Uterus (tissue), 2 donors: ENCODE data around the gene C17orf114.
"Not testable (repeated sequence)": the region's sequence is repeated elsewhere in the genome, so short reads cannot be mapped to it uniquely, and the experiment has no call there.

Source experiments
- POLR2A ChIP-seq, 2 donors: fragments of 450-650 bp; IDR thresholded peaks; one replicate each; pipeline ENCODE4 v1.6.1; 2016; ENCODE audit warnings: antibody characterized with exemption in 2 of 2, mild to moderate bottlenecking in 1 of 2, moderate library complexity in 1 of 2
- TF ChIP-seq, protein P1 (sequence below), 4 experiments: fragments of 200-600 bp in 2 of 4; fragments of 450-650 bp in 2 of 4; sonication (generic) in 2 of 4; IDR thresholded peaks; one replicate each; pipeline ENCODE4 v1.5.1; 2016 to 2019; ENCODE audit warnings: antibody characterized with exemption in 4 of 4, mild to moderate bottlenecking in 2 of 4, moderate library complexity in 1 of 4

DNA sequence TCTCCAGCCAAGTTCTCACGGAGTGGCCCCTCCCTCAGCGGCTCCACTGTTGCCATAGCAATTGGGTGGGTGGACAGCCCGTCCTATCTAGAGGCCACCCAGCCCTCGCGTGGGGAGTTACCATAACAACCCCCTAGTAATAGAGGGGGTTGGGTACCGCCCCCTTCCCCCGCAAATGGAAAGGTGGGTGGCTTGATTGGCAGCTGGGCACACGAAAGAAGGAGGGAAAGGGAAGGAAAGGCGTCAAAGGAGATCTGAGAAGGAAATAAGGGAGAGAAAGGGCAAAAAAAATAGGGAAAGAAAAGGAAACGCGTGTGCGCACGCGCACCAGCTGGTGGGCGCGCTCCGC lies 30.7 kb upstream of the C17orf114 start:
- TF ChIP-seq, protein P1, sequence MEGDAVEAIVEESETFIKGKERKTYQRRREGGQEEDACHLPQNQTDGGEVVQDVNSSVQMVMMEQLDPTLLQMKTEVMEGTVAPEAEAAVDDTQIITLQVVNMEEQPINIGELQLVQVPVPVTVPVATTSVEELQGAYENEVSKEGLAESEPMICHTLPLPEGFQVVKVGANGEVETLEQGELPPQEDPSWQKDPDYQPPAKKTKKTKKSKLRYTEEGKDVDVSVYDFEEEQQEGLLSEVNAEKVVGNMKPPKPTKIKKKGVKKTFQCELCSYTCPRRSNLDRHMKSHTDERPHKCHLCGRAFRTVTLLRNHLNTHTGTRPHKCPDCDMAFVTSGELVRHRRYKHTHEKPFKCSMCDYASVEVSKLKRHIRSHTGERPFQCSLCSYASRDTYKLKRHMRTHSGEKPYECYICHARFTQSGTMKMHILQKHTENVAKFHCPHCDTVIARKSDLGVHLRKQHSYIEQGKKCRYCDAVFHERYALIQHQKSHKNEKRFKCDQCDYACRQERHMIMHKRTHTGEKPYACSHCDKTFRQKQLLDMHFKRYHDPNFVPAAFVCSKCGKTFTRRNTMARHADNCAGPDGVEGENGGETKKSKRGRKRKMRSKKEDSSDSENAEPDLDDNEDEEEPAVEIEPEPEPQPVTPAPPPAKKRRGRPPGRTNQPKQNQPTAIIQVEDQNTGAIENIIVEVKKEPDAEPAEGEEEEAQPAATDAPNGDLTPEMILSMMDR (IDR thresholded peaks at IDR 0.05), result not testable (repeated sequence)
- TF ChIP-seq POLR2A (IDR thresholded peaks at IDR 0.05), result not testable (repeated sequence)
